GM19438 (cell line): Measurements from ENCODE around the gene NTSR1.
"Not testable (repeated sequence)": the region's sequence is repeated elsewhere in the genome, so short reads cannot be mapped to it uniquely, and the experiment has no call there.

Source experiments
- ATAC-seq: cut with Tn5 transposase; IDR thresholded peaks from one replicate; pipeline ENCODE4 v1.9.1; 2021; ENCODE audit warnings: low read depth; ENCODE audit not compliant: unreplicated experiment

The NTSR1 gene

GRCh38 chr20:62671765-62672164, 36.9 kb upstream of the NTSR1 start:
- no peak for ATAC-seq

- no peak for ATAC-seq
Observed at GRCh38 chr20:62674370-62674769, 34.3 kb upstream of the NTSR1 start.

DNA sequence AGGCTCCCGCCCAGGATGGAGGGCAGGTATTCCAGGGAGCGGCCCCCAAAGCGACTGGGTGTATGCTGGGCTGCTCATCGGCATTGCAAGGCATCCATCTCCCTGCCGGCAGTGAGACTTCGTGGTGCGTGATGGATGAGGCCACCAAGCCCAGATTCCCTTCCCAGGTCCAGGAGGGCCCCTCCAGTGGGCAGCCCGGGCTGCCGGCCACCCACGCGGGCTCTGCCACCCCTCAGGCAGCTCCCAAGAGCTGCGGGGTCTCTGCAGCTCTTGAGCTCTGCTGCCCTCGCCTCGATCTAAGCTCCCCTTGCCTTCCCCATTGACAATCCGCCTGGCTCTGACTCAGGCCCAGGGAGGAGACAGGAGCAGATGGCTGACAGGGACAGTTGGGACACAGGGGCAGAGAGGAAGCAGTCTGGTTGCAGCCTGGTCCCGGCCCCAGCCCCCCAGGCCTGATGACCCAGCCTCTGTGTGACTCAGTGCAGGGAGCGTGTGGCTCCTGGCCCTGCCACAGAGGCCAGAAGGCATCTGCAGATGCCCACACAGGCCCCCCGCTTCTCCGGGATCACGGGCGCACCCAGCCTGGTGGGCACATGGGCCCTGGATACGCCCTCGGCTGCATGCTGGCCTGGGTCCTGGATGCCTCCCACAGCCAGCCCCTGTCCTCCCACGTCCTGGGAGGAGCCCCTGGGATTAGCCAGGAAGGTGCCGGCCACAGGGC, 33.3 kb upstream of the NTSR1 start:
- ATAC-seq, result no peak

GRCh38 chr20:62675877-62676260, 32.8 kb upstream of the NTSR1 start:
- ATAC-seq, result no peak

- ATAC-seq, result no peak
Observed at GRCh38 chr20:62676976-62677375, 31.7 kb upstream of the NTSR1 start.

GRCh38 chr20:62677678-62678077, 31.0 kb upstream of the NTSR1 start:
- no peak for ATAC-seq

- ATAC-seq, result no peak
Observed at GRCh38 chr20:62678553-62678952, 30.1 kb upstream of the NTSR1 start.

DNA sequence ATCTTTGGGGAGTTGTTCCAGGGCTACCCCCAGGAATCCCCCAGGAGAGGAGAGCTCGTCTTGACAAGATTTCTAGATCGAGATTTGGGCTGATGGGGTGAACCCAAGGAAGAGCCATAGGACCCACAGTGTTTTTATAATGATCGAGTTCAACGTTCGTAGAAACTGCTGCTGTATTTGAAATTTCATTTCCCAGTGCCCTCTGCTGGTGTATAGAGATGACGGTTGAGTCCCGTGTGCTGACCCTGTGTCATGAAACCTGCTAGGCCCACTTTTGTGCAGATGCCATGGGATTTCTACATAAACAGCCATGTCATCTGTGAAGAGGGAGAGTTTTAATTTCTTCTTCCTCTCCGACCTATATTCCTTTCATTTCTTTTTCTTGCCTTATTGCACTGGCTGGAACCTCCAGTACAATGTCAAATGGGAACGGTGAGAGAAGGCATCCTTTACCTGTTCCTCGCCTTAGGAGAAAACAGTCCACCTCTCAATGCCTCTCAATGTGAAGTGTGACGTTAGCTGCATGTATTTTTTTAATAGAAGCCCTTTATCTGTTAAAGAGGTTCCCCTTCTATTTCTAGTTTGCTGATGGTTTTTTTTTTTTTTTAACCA, 28.6 kb upstream of the NTSR1 start:
- ATAC-seq, result no peak

DNA sequence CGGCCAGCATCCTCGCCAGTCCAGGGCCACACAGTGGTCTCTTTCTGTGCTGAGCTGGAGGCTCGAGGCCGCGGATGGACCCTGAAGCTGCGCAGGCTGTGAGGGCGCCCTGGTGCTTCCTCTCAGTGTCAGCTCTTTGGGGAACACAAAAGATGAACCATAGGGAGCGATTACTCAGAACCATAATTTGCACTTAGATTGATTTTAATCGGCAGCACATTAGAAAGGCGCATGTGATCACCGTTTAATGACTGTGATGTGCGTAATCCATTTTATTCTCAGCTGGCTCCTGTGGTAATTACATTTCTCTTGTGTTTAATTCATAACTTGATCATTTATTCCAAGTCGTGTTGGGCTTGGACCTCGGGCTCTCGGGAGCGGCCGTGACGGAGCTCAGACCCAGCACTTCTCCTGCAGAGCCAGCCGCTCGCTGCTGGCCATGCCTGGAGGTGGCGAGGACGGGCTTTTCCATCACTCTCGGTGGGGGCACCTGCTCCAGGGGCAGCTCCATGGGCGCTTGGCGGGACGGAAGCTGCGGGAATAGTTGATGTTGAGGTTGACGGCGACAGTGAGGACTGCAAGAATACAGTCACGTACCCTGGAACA, 25.6 kb upstream of the NTSR1 start:
- ATAC-seq, result no peak

DNA sequence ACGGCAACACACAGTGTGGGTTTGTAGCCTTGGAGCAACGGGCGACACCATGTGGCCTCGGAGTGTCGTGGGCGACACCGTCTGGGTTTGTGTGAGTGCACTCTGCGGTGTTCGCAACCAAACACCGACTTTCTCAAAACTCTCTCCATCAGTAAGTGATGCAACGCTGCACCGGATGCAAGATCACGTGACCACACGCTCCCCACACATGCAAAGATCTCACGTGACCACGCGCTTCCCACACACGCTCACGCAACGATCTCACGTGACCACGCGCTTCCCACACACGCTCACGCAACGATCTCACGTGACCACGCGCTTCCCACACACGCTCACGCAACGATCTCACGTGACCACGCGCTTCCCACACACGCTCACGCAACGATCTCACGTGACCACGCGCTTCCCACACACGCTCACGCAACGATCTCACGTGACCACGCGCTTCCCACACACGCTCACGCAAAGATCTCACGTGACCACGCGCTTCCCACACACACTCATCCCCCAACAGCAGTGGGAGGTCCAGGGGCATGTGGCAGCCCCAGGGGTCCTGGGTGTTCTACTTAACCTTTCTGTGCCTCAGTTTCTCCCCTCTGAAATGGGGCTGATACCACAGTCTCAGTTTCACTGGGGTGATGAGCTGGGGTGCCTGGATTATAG, 24.8 kb upstream of the NTSR1 start:
- ATAC-seq, result not testable (repeated sequence)

DNA sequence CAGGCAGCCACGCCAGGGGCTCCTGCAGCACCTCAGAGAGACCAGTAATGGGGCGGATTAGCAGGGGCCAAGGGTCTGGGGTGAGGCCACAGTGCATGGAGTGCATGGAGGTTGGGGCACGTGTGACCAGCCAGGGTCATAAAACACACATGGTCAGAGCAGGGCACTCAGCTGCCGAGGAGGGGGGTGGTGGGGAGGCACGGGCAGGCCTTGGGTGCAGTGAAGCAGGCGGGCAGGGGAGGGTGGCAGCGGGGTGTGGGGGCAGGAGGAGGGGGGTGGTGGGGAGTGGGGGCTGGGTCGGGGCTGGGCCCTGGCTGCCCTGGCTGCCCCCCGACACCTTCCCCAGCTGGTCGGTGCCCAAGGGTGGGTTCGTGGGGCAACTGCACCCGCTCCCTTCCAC, 23.7 kb upstream of the NTSR1 start:
- no peak for ATAC-seq

- ATAC-seq, result no peak
Observed at GRCh38 chr20:62685781-62686555, 22.7 kb upstream of the NTSR1 start.

DNA sequence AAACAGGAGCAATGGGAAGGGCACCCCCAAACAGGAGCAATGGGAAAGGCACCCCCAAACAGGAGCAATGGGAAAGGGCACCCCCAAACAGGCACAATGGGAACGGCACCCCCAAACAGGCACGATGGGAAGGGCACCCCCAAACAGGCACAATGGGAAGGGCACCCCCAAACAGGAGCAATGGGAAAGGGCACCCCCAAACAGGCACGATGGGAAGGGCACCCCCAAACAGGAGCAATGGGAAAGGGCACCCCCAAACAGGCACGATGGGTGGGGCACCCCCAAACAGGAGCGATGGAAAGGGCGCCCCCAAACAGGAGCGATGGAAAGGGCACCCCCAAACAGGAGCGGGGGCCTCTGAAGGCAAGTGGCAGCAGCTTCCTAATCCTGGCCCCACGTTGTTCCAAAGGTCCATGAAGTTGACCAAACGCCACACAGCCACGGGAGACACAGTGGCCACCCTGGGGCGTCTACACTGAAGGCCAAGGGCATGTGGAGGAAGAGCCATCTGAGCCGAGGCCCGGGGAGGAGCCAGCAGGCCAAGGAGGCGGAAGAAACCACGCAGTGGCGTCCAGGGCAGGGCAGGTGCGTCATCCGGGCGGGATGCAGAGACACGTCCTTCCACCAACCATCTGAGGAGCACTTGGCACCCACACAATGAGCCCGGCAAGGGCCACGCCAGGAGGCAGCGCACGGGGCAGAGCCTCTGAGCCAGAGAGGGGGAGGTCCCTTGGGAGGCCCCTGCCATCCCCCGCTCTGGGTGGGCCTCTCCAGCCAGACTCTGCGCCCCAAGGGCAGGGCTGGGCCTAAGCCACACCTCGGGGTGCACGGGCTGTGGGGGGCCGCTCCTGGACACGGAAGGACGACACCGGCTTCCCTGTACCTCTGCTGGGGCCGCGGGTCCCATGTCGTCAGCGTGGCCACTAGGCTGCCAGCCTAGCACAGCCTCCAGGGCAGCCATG, 21.5 kb upstream of the NTSR1 start:
- no peak for ATAC-seq

DNA sequence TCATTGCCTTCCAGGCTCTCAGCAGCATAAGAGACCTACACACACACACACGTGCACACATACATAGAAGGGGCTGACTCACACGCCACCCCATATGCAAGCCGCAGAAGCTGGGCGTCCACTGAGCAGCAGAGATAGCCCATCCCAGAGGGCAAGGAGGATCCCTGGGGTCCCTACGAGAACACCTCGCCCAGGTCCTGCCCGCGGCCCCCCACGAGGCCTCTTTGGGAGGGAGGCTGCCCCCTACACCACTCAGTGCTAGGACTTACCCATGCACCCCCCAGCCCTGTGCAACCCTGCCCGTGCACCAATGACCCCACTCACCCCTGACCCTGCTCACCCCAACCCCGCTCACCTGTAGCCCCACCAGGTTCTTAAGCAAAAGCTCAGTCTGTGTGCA, 20.6 kb upstream of the NTSR1 start:
- no peak for ATAC-seq

DNA sequence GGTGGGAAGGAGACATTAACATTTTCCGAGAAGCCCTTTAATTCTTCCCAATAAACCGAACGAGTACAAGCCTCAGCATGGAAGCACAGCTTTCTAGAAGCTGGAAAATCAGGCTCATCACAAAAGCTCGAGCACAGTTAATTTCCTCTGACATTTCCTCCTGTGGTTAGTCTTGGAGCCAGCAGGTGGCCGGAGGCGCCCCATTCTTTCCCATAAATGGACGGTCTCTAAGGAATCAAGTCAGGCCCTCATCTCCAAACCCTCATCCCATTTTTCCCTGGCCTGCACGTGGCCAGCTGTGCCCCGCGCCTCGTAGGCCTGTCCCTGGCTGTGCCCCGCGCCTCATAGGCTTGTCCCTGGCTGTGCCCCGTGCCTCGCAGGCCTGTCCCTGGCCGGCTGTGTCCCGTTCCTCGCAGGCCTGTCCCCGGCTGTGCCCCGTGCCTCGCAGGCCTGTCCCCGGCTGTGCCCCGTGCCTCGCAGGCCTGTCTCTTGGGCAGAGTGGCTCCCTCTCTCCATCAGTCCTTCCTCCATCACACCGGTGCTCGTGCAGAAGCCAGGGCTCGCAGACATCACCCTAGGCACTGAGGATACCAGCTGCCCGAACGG, 19.7 kb upstream of the NTSR1 start:
- ATAC-seq, result no peak

GRCh38 chr20:62689861-62690260, 18.8 kb upstream of the NTSR1 start:
- no peak for ATAC-seq

DNA sequence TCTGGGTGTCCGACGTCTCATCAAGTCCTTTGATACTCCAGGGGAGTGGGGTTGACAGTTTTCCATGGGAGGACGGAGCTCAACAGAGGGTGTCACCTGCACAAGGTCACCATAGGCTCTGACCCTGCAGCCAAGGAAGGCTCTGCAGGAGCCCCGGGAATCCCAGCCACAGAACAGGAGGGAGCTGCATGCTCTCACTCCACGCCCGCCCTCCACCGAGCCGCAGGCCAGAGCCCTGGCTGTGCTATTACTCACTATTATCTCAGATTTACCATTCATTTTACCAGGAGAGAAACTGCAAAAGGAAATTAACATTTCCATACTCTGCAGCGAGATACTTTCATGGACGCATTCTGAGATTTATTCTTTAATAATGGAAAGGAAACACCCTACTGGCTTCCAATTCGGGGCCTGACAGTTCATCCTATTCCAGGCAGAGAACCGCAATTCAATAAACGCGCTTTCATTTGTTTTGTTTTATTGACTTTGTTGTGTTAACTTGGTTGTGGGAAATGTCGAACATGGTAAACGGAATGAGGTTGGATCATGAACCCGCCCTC, 18.3 kb upstream of the NTSR1 start:
- ATAC-seq, result no peak

DNA sequence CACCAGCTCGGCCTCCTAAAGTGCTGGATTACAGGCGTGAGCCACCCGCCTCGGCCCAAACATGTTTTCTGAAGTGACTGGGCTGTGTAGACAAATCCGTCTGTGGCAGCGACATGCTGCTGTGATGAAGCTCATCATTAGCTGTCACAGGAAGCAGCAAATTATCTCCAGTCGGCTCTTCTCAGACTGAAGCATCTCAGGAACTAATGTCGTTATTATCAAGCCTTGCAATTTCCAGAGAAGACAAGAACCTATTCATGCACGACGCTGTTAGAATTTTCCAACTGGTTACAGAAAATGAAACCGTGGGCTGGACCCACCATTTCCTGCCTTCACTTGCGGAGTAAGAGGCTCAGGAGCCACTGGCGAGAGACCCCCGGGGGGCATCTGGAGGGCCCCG, 17.1 kb upstream of the NTSR1 start:
- ATAC-seq, result no peak

DNA sequence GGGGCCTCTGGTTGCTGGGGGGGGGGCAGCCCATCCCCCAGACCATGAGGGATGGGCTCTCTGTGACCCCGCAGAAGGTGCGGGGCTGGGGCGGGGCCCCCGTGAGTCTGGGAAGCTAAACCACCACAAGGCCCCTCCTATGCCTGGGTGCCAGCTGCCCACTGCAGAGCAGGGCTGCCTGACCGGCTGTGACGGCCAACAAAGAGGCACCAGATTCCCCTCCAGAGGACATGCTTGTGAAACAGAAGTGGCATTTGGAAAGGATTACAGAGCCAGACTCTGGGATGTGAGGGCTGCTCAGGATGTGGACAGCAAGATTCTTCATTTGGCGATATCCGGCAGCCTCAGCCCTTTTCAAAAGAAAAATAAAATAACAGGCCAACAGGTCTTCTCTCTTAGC, 16.5 kb upstream of the NTSR1 start:
- no peak for ATAC-seq
